Spleen (tissue), 7 donors: ENCODE measurements around the gene ADCY2.

ENCODE experiments used
- CTCF ChIP-seq, 11 experiments: fragments of 200-600 bp in 7 of 11; fragments of 450-650 bp in 4 of 11; sonication (generic) in 4 of 11; IDR thresholded peaks in 8 of 11; conservative IDR thresholded peaks in 3 of 11; 1 replicate in 7 of 11; 2 replicates in 4 of 11; pipeline versions ENCODE4 v1.4.0 to v1.8.0; 2016 to 2021; ENCODE audit warnings: antibody characterized with exemption in 11 of 11, inconsistent platforms in 4 of 11, mild to moderate bottlenecking in 1 of 11
- POLR2A ChIP-seq, 3 donors: fragments of 450-650 bp; IDR thresholded peaks; one replicate each; pipeline ENCODE4 v1.5.1; 2017; ENCODE audit warnings: antibody characterized with exemption in 3 of 3, mild to moderate bottlenecking in 1 of 3
- POLR2AphosphoS5 ChIP-seq, 3 donors: sonication (generic); formaldehyde crosslinking; IDR thresholded peaks; one replicate each; pipeline ENCODE4 v1.5.1; 2017; ENCODE audit warnings: antibody characterized with exemption in 3 of 3
- donor health status: DM: no; HTN: no; CAD: no; lungs with moderate emphysema.
- donor health status: DM: no; HTN: no; CAD: no.
- donor health status: DM: no; HTN: no; CAD: no.

- TF ChIP-seq POLR2A (IDR thresholded peaks at IDR 0.05) (no peak), CTCF (IDR thresholded peaks at IDR 0.05 in 8 of 11, conservative IDR thresholded peaks at IDR 0.05 in 3 of 11) (no peak), POLR2AphosphoS5 (IDR thresholded peaks at IDR 0.05) (no peak)
Observed at GRCh38 chr5:7419367-7419766, 23.4 kb downstream of the ADCY2 start.
